GM18868 (cell line): ENCODE data around the gene MACROD1.

Experiments
- ATAC-seq: cut with Tn5 transposase; IDR thresholded peaks from one replicate; pipeline ENCODE4 v1.9.1; 2021; ENCODE audit warnings: mild to moderate bottlenecking, moderate library complexity; ENCODE audit not compliant: unreplicated experiment

The MACROD1 gene

GRCh38 chr11:64165842-64166635 lies at the start of gene MACROD1:
Gene MACROD1, minus strand, starts transcription at chr11:64166113. Its CDS starts 119 bp downstream, at chr11:64165994.
- ATAC-seq: peak; percentile 75

- ATAC-seq: no peak
Observed at GRCh38 chr11:64211181-64211872, 45.4 kb upstream of the MACROD1 start.

GRCh38 chr11:64210301-64211020 lies 44.5 kb upstream of the MACROD1 start:
- ATAC-seq: no peak

- no peak for ATAC-seq
Observed at GRCh38 chr11:64209563-64209843, 43.6 kb upstream of the MACROD1 start.

- no peak for ATAC-seq
Observed at GRCh38 chr11:64208796-64209562, 43.1 kb upstream of the MACROD1 start.

- ATAC-seq: no peak
Observed at GRCh38 chr11:64208086-64208795, 42.3 kb upstream of the MACROD1 start.

- peak; percentile 51 for ATAC-seq
Observed at GRCh38 chr11:64207256-64208085, 41.6 kb upstream of the MACROD1 start.

GRCh38 chr11:64206457-64207255 lies 40.7 kb upstream of the MACROD1 start, which contains the start of gene FERMT3:
Gene FERMT3, plus strand, starts transcription at chr11:64206721. Its CDS starts 644 bp downstream, at chr11:64207365.
- no peak for ATAC-seq

GRCh38 chr11:64204464-64204989 lies 38.6 kb upstream of the MACROD1 start:
- no peak for ATAC-seq

GRCh38 chr11:64204080-64204440 lies 38.1 kb upstream of the MACROD1 start:
- no peak for ATAC-seq

- no peak for ATAC-seq
Observed at GRCh38 chr11:64203421-64204079, 37.6 kb upstream of the MACROD1 start.

GRCh38 chr11:64202992-64203391 lies 37.1 kb upstream of the MACROD1 start:
- ATAC-seq: no peak

GRCh38 chr11:64201543-64201942 lies 35.6 kb upstream of the MACROD1 start:
- ATAC-seq: no peak

GRCh38 chr11:64198511-64198910 lies 32.6 kb upstream of the MACROD1 start:
- ATAC-seq: no peak

GRCh38 chr11:64196626-64197025 lies 30.7 kb upstream of the MACROD1 start:
- ATAC-seq: no peak

GRCh38 chr11:64192434-64192833 lies 26.5 kb upstream of the MACROD1 start:
- ATAC-seq: no peak

- ATAC-seq: no peak
Observed at GRCh38 chr11:64186492-64187165, 20.7 kb upstream of the MACROD1 start.
